Measurements from ENCODE around the gene PPIL6.

DNA sequence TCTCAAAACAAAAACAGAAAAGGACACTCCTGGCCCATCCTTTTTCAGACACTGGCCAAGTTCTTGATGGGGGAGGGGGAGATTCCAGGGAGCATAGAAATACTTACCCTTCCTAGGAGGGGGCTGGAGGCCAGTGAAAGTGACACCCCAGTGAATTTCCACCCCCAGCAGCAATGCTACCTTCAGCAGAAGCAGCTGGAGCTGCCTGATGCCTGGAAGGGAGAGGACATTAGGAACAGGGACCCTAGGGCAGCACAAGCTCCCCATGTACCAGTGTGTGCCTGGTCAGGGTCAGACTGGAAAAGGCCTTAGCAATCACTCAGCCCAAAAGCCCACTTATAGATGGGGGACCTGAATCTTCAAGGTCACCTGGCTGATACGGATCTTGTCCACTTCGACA, 12.7 kb upstream of the PPIL6 start:
- TF ChIP-seq, protein P1, sequence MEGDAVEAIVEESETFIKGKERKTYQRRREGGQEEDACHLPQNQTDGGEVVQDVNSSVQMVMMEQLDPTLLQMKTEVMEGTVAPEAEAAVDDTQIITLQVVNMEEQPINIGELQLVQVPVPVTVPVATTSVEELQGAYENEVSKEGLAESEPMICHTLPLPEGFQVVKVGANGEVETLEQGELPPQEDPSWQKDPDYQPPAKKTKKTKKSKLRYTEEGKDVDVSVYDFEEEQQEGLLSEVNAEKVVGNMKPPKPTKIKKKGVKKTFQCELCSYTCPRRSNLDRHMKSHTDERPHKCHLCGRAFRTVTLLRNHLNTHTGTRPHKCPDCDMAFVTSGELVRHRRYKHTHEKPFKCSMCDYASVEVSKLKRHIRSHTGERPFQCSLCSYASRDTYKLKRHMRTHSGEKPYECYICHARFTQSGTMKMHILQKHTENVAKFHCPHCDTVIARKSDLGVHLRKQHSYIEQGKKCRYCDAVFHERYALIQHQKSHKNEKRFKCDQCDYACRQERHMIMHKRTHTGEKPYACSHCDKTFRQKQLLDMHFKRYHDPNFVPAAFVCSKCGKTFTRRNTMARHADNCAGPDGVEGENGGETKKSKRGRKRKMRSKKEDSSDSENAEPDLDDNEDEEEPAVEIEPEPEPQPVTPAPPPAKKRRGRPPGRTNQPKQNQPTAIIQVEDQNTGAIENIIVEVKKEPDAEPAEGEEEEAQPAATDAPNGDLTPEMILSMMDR (IDR thresholded peaks at IDR 0.05): no peak
- no peak for TF ChIP-seq POLR2A (IDR thresholded peaks at IDR 0.05)
